Prostate gland (tissue), 2 donors: ENCODE results near the gene ZEB2.

Source experiments
- POLR2A ChIP-seq: fragments of 450-650 bp; IDR thresholded peaks from one replicate; pipeline ENCODE4 v1.6.1; 2016; ENCODE audit warnings: antibody characterized with exemption, mild to moderate bottlenecking
- POLR2AphosphoS5 ChIP-seq: sonication (generic); formaldehyde crosslinking; IDR thresholded peaks from one replicate; pipeline ENCODE4 v1.6.1; 2017; ENCODE audit warnings: antibody characterized with exemption
- TF ChIP-seq, protein P1 (sequence below), 4 experiments: fragments of 200-600 bp in 2 of 4; fragments of 450-650 bp in 2 of 4; sonication (generic) in 2 of 4; IDR thresholded peaks; 1 replicate in 3 of 4; 2 replicates in 1 of 4; pipeline ENCODE4 v1.5.1; 2016 to 2019; ENCODE audit warnings: antibody characterized with exemption in 4 of 4, mild to moderate bottlenecking in 2 of 4, moderate library complexity in 2 of 4

- TF ChIP-seq, protein P1, sequence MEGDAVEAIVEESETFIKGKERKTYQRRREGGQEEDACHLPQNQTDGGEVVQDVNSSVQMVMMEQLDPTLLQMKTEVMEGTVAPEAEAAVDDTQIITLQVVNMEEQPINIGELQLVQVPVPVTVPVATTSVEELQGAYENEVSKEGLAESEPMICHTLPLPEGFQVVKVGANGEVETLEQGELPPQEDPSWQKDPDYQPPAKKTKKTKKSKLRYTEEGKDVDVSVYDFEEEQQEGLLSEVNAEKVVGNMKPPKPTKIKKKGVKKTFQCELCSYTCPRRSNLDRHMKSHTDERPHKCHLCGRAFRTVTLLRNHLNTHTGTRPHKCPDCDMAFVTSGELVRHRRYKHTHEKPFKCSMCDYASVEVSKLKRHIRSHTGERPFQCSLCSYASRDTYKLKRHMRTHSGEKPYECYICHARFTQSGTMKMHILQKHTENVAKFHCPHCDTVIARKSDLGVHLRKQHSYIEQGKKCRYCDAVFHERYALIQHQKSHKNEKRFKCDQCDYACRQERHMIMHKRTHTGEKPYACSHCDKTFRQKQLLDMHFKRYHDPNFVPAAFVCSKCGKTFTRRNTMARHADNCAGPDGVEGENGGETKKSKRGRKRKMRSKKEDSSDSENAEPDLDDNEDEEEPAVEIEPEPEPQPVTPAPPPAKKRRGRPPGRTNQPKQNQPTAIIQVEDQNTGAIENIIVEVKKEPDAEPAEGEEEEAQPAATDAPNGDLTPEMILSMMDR (IDR thresholded peaks at IDR 0.05): no peak
- TF ChIP-seq POLR2A (no peak), POLR2AphosphoS5 (no peak)
Observed at GRCh38 chr2:144351687-144352086, 168.2 kb downstream of the ZEB2 start.
